Esophagus muscularis mucosa (tissue), 4 donors: ENCODE measurements around the gene POLR3A.

ENCODE experiments used
- EP300 ChIP-seq: sonication (generic); formaldehyde crosslinking; IDR thresholded peaks from one replicate; pipeline ENCODE4 v1.6.1; 2017; ENCODE audit warnings: antibody characterized with exemption
- POLR2A ChIP-seq: fragments of 450-650 bp; IDR thresholded peaks from one replicate; pipeline ENCODE4 v1.6.1; 2017; ENCODE audit warnings: antibody characterized with exemption, moderate library complexity, mild to moderate bottlenecking, low read depth
- POLR2AphosphoS5 ChIP-seq, 2 donors: sonication (generic); formaldehyde crosslinking; IDR thresholded peaks; one replicate each; pipeline ENCODE4 v1.6.1; 2017; ENCODE audit warnings: antibody characterized with exemption in 2 of 2
- TF ChIP-seq, protein P1 (sequence below), 3 experiments: fragments of 200-600 bp in 2 of 3; fragments of 450-650 bp in 1 of 3; sonication (generic) in 2 of 3; IDR thresholded peaks; one replicate each; pipeline ENCODE4 v1.5.1; 2017 to 2019; ENCODE audit warnings: antibody characterized with exemption in 3 of 3, mild to moderate bottlenecking in 2 of 3, moderate library complexity in 1 of 3

DNA sequence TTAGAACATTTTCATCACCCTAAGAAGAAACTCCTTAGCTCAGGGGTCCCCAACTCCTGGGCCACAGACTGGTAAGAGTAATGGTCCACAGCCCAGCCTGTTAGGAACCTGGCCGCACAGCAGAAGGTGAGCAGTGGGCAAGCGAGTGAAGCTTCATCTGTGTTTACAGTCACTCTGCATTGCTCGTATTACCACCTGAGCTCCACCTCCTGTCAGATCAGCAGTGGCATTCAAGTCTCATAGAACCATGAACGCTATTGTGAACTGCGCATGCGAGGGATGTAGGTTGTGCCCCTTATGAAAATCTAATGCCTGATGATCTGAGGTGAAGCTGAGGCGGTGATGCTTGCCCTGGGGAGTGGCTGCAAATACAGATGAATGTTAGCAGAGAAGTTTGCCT lies 65.4 kb downstream of the POLR3A start:
- TF ChIP-seq POLR2A (no peak), EP300 (no peak), POLR2AphosphoS5 (IDR thresholded peaks at IDR 0.05) (no peak)
- TF ChIP-seq, protein P1, sequence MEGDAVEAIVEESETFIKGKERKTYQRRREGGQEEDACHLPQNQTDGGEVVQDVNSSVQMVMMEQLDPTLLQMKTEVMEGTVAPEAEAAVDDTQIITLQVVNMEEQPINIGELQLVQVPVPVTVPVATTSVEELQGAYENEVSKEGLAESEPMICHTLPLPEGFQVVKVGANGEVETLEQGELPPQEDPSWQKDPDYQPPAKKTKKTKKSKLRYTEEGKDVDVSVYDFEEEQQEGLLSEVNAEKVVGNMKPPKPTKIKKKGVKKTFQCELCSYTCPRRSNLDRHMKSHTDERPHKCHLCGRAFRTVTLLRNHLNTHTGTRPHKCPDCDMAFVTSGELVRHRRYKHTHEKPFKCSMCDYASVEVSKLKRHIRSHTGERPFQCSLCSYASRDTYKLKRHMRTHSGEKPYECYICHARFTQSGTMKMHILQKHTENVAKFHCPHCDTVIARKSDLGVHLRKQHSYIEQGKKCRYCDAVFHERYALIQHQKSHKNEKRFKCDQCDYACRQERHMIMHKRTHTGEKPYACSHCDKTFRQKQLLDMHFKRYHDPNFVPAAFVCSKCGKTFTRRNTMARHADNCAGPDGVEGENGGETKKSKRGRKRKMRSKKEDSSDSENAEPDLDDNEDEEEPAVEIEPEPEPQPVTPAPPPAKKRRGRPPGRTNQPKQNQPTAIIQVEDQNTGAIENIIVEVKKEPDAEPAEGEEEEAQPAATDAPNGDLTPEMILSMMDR (IDR thresholded peaks at IDR 0.05), result no peak
